Muscle of leg (tissue), 16 donors: ENCODE measurements around the gene GCH1. TPM values are rescaled to one million over a fixed set of nuclear protein-coding genes. Genes with fewer than 3 reads are reported as not detected.

ENCODE experiments used
- DNase-seq: peaks from one replicate; pipeline ENCODE4 v3.0.0; 2013
- H3K27ac ChIP-seq: one replicate; pipeline ENCODE4 v1.5.1; 2013; ENCODE audit warnings: mild to moderate bottlenecking, low read length, control low read depth
- H3K27me3 ChIP-seq: one replicate; pipeline ENCODE4 v1.6.1; 2013; ENCODE audit warnings: low read length; ENCODE audit not compliant: control insufficient read depth, insufficient read depth
- H3K36me3 ChIP-seq: one replicate; pipeline ENCODE4 v1.6.1; 2013; ENCODE audit warnings: low read length; ENCODE audit not compliant: control insufficient read depth, insufficient read depth
- H3K4me1 ChIP-seq: one replicate; pipeline ENCODE4 v1.6.1; 2013; ENCODE audit warnings: low read length; ENCODE audit not compliant: control insufficient read depth, insufficient read depth
- H3K4me3 ChIP-seq: one replicate; pipeline ENCODE4 v1.5.1; 2013; ENCODE audit warnings: low read length, control low read depth
- H3K9me3 ChIP-seq: replicated peaks from 2 replicates; pipeline ENCODE4 v1.6.1; 2013; ENCODE audit warnings: low read depth, low read length; ENCODE audit not compliant: control insufficient read depth
- WGBS: methylation state at CpG from one replicate; pipeline ENCODE4 v1.1.5; 2013; ENCODE audit warnings: missing lambda C conversion rate; ENCODE audit not compliant: insufficient coverage; 5-methylcytosine and 5-hydroxymethylcytosine counted together
- long read RNA-seq, 11 donors: transcript quantifications; one replicate each; lab custom pipeline, GENCODE V29; 2026
- polyA plus RNA-seq, 8 donors: library from polyadenylated mRNA; unstranded; fragments of 120-200 nt; gene quantifications; one replicate each; pipeline versions ENCODE4 v1.2.1 to v1.2.3, GENCODE V29; 2013; ENCODE audit warnings: inconsistent platforms in 1 of 8, low replicate concordance in 1 of 8; ENCODE audit not compliant: insufficient read length in 8 of 8, insufficient read depth in 1 of 8
- total RNA-seq: library from RNA; stranded (reverse); fragments of 120-200 nt; gene quantifications from one replicate; pipeline ENCODE4 v1.2.4, GENCODE V29; 2013

Gene GCH1, protein sequence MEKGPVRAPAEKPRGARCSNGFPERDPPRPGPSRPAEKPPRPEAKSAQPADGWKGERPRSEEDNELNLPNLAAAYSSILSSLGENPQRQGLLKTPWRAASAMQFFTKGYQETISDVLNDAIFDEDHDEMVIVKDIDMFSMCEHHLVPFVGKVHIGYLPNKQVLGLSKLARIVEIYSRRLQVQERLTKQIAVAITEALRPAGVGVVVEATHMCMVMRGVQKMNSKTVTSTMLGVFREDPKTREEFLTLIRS
- total RNA-seq (2.7 TPM), polyA plus RNA-seq (1 to 10 TPM; 3.5 to 5.2 (median 4.3) TPM)
- long read RNA-seq, donor 1: 0 reads
- long read RNA-seq, donor 2: 0 reads
- long read RNA-seq, donor 3: 0 reads
- long read RNA-seq, donor 4, partial matches to known transcripts: 0 of 1 reads
- long read RNA-seq, donor 4, other reads (novel, unspliced or antisense): 0 of 1 reads
- long read RNA-seq, donor 5, partial matches to known transcripts: 0 of 3 reads
- long read RNA-seq, donor 5, other reads (novel, unspliced or antisense): 0 of 3 reads
- long read RNA-seq, donor 6: 0 reads
- long read RNA-seq, donor 7, partial matches to known transcripts: 0 of 1 reads
- long read RNA-seq, donor 7, other reads (novel, unspliced or antisense): 0 of 1 reads
- long read RNA-seq, donor 8: 0 reads
- long read RNA-seq, donor 9: 0 reads
- long read RNA-seq, donor 10: 0 reads
- long read RNA-seq, donor 11: 0 reads

DNA sequence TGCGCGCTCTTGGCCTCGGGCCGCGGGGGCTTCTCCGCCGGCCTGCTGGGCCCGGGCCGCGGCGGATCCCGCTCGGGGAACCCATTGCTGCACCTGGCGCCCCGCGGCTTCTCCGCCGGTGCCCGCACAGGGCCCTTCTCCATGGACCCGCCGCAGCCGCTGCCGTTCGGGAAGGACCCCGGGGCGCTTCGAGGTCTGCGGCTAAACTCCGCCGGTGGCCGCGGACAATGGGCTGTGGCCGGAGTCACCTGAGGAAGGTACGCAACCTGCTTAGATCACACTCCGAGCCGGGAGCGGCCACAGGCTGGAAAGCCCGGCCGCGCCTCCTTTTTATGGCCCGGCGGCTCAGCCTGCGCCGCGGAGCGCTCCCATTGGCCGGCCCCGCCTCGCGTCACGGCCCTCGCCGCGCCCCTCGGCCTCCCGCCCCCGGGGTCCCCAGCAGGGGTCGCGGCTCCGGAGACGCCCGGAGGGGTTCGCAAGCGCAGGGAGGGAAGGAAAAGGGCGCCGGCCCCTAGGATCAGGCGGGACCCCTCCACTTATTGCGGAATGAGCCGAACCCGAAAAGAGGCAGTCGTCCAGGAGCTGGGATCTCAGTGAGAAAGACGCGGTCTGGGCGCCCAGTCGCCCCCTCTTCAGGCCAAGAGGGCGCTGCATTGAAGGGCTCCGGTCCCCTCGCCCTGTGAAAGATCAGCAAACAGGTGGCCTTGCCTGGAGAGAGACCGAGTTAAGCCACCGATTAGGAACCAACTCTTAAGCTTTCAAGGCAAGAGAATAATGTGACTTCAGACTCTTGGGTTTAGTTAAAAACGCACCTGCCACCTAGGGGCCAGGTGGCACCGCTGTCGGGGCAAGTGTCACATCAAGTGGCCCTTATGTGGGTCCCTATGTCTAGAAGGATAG is at the start of gene GCH1:
TSS of gene GCH1 (minus strand) at position 306 of the 900 bp plus-strand sequence. CDS start at position 143, 163 bp downstream.
- Histone ChIP-seq H3K27me3 (peaks cover 29% of the 10 kb centered on the region), H3K36me3 (no peaks in the 10 kb centered on the region), H3K9me3 (no peaks in the 10 kb centered on the region), H3K4me3 (peak within 1 kb of the TSS; percentile 84), H3K4me1 (peaks cover 14% of the 10 kb centered on the region), H3K27ac (peak within 1 kb of the TSS; percentile 79)
- WGBS: 1% methylated on average over 80 of the region's 83 CpGs
- peak; percentile 82 for DNase-seq

DNA sequence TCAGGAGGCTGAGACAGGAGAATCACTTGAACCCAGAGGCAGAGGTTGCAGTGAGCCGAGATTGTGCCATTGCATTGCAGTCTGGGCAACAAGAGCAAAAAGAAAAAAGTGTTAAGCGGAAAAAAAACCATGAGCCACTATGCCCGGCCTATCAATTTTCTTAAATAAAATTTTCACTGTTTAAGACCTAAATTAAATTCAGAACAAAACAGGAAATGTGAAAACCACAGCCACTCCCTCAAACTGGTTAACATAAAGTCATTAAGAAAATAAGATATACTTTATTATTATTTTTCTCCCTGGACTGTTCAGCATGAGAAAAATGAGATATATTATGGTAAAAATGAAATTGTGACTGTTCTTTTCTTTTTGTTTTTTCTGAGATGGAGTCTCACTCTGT is 44.6 kb upstream of the GCH1 start:
- Histone ChIP-seq H3K27ac (no peak overlapping the region), H3K4me3 (no peak overlapping the region), H3K9me3 (peaks cover 2% of the 10 kb centered on the region), H3K27me3 (no peaks in the 10 kb centered on the region), H3K36me3 (no peaks in the 10 kb centered on the region), H3K4me1 (no peaks in the 10 kb centered on the region)
- no CpG with 5 or more reads among the region's 3 CpGs for WGBS
- DNase-seq: no peak

DNA sequence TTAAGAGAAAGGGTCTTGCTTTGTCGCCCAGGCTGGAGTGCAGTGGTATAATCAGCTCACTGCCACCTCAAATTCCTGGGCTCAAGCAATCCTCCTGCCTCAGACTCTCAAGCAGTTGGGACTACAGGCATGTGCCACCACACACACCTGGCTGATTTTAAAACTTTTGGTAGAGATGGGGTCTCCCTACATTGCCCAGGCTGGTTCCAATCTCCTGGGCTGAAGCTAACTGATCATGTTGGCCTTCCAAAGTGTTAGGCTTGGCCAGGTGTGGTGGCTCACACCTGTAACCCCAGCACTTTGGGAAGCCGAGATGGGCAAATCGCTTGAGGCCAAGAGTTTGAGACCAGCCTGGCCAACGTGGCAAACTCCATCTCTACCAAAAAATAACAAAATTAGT is 43.9 kb upstream of the GCH1 start:
- no peaks in the 10 kb centered on the region for H3K27me3 ChIP-seq
- DNase-seq: no peak
- H3K4me3 ChIP-seq: no peak overlapping the region
- H3K9me3 ChIP-seq: peaks cover 2% of the 10 kb centered on the region
- no CpG with 5 or more reads among the region's 4 CpGs for WGBS
- H3K27ac ChIP-seq: no peak overlapping the region
- no peaks in the 10 kb centered on the region for H3K36me3 ChIP-seq
- H3K4me1 ChIP-seq: no peaks in the 10 kb centered on the region

DNA sequence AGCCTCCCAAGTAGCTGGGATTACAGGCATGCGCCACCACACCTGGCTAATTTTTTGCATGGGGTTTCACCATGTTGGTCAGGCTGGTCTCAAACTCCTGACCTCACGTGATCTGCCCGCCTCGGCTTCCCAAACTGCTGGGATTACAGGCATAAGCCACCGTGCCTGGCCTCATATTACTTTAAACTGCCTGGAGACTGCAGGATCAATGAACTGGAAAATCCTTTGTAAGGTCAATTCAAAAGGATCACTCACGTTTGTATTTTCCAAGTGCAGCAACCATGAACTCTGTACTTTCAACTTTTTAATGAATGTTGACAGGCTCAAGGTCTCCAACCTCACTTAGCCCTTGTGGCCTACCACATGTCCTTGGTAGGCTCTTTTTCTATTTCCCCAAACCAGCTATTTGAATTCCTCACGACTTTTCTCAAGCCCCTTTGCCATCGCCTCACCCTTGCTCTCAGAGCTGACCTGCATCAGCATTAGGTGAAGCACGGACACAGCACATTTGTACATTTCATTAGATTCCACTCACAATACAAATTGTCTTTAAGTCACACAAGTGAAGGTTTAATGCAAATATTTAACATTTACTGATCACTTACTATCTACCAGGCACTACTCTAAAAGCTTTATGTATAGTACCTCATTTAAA is 42.2 kb upstream of the GCH1 start:
- Histone ChIP-seq H3K27ac (no peak overlapping the region), H3K4me3 (no peak overlapping the region), H3K9me3 (peaks cover 2% of the 10 kb centered on the region), H3K4me1 (no peaks in the 10 kb centered on the region), H3K36me3 (no peaks in the 10 kb centered on the region), H3K27me3 (no peaks in the 10 kb centered on the region)
- DNase-seq: no peak
- WGBS: 84% methylated on average over 7 of the region's 9 CpGs

DNA sequence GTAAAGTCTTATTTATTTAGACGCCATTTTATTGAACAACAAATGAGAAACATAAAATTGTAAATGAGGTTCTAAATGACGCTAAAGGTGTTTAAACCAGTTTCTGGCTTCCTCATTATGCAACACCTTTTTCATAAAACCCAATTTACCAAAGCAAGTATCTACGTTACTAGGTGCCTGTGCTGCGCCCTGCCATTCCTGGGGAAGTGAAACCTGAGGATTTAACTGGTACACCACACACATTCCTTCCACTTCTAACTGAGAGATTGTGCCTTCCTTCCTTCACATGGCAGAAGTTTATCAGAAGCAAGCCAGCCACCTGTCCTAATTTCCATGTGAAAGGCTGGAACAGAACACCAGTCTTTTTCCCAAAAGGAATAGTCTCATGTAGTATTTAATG is 40.3 kb upstream of the GCH1 start:
- Histone ChIP-seq H3K4me1 (no peaks in the 10 kb centered on the region), H3K27ac (no peak overlapping the region), H3K4me3 (no peak overlapping the region), H3K36me3 (no peaks in the 10 kb centered on the region), H3K9me3 (no peaks in the 10 kb centered on the region), H3K27me3 (no peaks in the 10 kb centered on the region)
- peak; percentile 8 for DNase-seq
- WGBS: 60% methylated on average over 1 of the region's 4 CpGs

DNA sequence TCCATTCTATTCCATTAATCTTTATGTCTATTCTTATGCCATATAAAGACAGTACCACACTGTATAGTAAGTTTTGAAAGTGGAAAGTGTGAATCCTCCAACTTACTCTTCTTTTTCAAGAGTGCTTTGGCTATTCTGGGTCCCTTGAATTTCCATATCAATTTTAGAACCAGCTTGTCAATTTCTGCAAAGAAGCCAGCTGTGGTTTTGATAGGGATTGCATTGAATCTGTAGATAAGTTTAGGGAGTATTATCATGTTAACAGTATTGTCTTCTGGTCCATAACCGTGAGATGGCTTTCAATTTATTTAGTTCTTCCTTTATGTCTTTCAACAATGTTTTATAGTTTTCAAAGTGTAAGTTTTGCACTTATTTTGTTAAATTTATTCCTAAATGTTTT is 34.2 kb upstream of the GCH1 start:
- DNase-seq: no peak
- WGBS: no CpG with 5 or more reads among the region's 1 CpG
- no peaks in the 10 kb centered on the region for H3K9me3 ChIP-seq
- H3K27ac ChIP-seq: no peak overlapping the region
- H3K36me3 ChIP-seq: no peaks in the 10 kb centered on the region
- H3K4me3 ChIP-seq: no peak overlapping the region
- H3K27me3 ChIP-seq: no peaks in the 10 kb centered on the region
- H3K4me1 ChIP-seq: no peaks in the 10 kb centered on the region

DNA sequence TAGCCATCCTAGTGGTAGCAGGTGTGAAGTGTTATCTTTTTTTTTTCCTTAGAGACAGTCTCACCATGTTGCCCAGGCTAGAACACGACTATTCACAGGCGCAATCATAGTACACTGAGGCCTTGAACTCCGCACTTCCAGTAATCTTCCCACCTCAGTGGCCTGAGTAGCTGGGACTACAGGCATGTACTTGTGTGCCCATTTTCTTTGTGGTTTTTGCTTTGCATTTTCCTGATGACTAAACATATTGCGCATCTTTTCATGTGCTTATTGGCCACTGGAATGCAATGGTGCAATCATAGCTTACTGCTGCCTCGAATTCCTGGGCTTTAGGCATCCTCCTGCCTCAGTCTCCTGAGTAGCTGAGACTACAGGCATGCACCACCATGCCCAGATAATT is 33.3 kb upstream of the GCH1 start:
- no peaks in the 10 kb centered on the region for H3K9me3 ChIP-seq

DNA sequence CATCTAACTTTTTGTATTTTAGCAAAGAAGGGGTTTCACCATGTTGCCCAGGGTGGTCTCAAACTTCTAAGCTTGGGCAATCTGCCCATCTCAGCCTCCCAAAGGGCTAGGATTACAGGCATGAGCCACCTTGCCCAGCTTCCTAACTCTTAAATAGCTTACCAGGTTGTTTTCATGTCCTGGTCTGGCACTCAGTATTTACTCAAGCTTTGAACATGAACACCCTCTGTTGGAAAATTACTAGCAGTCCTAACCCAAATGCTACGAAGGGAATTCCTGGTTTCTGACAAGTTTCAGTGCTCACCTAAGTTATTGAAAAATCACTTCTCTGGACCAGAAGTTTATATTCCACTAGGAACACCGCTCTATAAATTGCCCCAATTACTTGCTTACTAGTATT is 32.5 kb upstream of the GCH1 start:
- no CpG with 5 or more reads among the region's 2 CpGs for WGBS
- no peak for DNase-seq
- H3K27me3 ChIP-seq: no peaks in the 10 kb centered on the region
- no peaks in the 10 kb centered on the region for H3K4me1 ChIP-seq
- no peak overlapping the region for H3K4me3 ChIP-seq
- H3K36me3 ChIP-seq: no peaks in the 10 kb centered on the region
- no peaks in the 10 kb centered on the region for H3K9me3 ChIP-seq
- H3K27ac ChIP-seq: no peak overlapping the region

More for the DNA sequence above, 33.3 kb upstream of the GCH1 start:
- WGBS: 100% methylated on average over 4 of the region's 5 CpGs
- Histone ChIP-seq H3K4me1 (no peaks in the 10 kb centered on the region), H3K36me3 (no peaks in the 10 kb centered on the region), H3K27me3 (no peaks in the 10 kb centered on the region), H3K27ac (no peak overlapping the region), H3K4me3 (no peak overlapping the region)
- no peak for DNase-seq

DNA sequence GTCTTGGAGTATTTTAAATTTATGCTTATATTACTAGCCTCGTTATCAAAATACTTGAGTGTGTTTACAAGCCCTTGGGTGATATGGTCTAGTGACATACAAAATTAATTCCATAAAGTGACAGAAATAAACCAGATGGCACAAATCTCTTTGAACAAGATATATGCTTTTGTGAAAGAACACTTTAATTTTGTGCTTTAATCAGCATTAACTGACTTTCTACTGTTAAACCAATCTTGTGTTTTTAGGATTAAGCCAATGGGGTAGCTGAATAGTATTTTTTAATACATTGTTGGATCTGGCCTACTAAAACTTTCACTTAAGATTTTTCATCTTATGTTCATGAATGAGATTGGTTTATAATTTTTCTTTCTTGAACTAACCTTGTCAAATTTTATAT is 30.4 kb upstream of the GCH1 start:
- H3K27me3 ChIP-seq: no peaks in the 10 kb centered on the region
- no peak for DNase-seq
- no peaks in the 10 kb centered on the region for H3K36me3 ChIP-seq
- no peaks in the 10 kb centered on the region for H3K4me1 ChIP-seq
- H3K4me3 ChIP-seq: no peak overlapping the region
- no peaks in the 10 kb centered on the region for H3K9me3 ChIP-seq
- no peak overlapping the region for H3K27ac ChIP-seq
- WGBS: no CpG with 5 or more reads among the region's 1 CpG
